PC-3 (cell line): ENCODE data around the gene TEX44. TPM values are rescaled to one million over a fixed set of nuclear protein-coding genes. Genes with fewer than 3 reads are reported as not detected.
"Not testable (repeated sequence)": the region's sequence is repeated elsewhere in the genome, so short reads cannot be mapped to it uniquely, and the experiment has no call there.

Experiments used
- ATAC-seq: fragments of 200-7000 bp; cut with Tn5 transposase; 2 replicates; pipeline ENCODE4 v1.9.1; 2020; ENCODE audit warnings: mild to moderate bottlenecking, moderate library complexity
- BruUV-seq: library from RNA; stranded (reverse); fragments of 400-500 nt; replicated peaks from 2 replicates; lab custom pipeline; 2021; lab: Mats Ljungman, UMichigan
- CTCF ChIA-PET: fragments of 300-600 bp; sonication (Branson Sonifier 250); formaldehyde crosslinking; loops from one replicate; lab custom pipeline; 2022; ENCODE audit warnings: antibody characterized with exemption; lab: Charles Lee
- POLR2A ChIA-PET: fragments of 300-600 bp; sonication (Branson Sonifier 250); formaldehyde crosslinking; loops from one replicate; lab custom pipeline; 2022; ENCODE audit warnings: antibody characterized with exemption; ENCODE audit not compliant: unreplicated experiment; lab: Charles Lee
- DNase-seq: peaks from one replicate; pipeline ENCODE4 v3.0.0-alpha.2; 2015
- H2AFZ ChIP-seq: fragments of 300-600 bp; sonication (generic); 2 replicates; pipeline ENCODE4 v1.6.0; 2016; ENCODE audit warnings: antibody characterized with exemption, low read length
- H3F3A ChIP-seq: fragments of 300-600 bp; sonication (generic); one replicate; pipeline ENCODE4 v1.6.0; 2017; ENCODE audit warnings: antibody characterized with exemption, low read length, control low read depth, mild to moderate bottlenecking; ENCODE audit not compliant: unreplicated experiment
- H3K27ac ChIP-seq: fragments of 300-600 bp; sonication (generic); 2 replicates; pipeline ENCODE4 v1.5.1; 2016; ENCODE audit warnings: mild to moderate bottlenecking, low read length
- H3K27me3 ChIP-seq: fragments of 300-600 bp; sonication (generic); 2 replicates; pipeline ENCODE4 v1.6.1; 2016; ENCODE audit warnings: low read length, mixed read lengths
- H3K36me3 ChIP-seq: fragments of 300-600 bp; sonication (generic); 2 replicates; pipeline ENCODE4 v1.6.1; 2016; ENCODE audit warnings: low read depth, mixed run types, low read length, mixed read lengths
- H3K4me1 ChIP-seq: fragments of 300-600 bp; sonication (generic); 2 replicates; pipeline ENCODE4 v1.5.1; 2016; ENCODE audit warnings: low read length; ENCODE audit not compliant: insufficient read depth
- H3K4me2 ChIP-seq: fragments of 300-600 bp; sonication (generic); 2 replicates; pipeline ENCODE4 v1.6.0; 2016; ENCODE audit warnings: low read length
- H3K4me3 ChIP-seq: fragments of 300-600 bp; sonication (generic); 2 replicates; pipeline ENCODE4 v1.5.1; 2016; ENCODE audit warnings: mild to moderate bottlenecking, low read length, mixed read lengths
- H3K79me2 ChIP-seq: fragments of 300-600 bp; sonication (generic); 2 replicates; pipeline ENCODE4 v1.6.1; 2017; ENCODE audit warnings: low read length, mixed read lengths
- H3K9ac ChIP-seq: fragments of 300-600 bp; sonication (generic); 2 replicates; pipeline ENCODE4 v1.6.0; 2016; ENCODE audit warnings: mild to moderate bottlenecking, low read length
- H3K9me2 ChIP-seq: fragments of 300-600 bp; sonication (generic); replicated peaks from 2 replicates; pipeline ENCODE4 v1.6.1; 2016; ENCODE audit warnings: mixed run types, low read length, mixed read lengths
- H3K9me3 ChIP-seq: fragments of 300-600 bp; sonication (generic); 2 replicates; pipeline ENCODE4 v1.6.1; 2016; ENCODE audit warnings: low read length, mixed read lengths
- H4K20me1 ChIP-seq: fragments of 300-600 bp; sonication (generic); 2 replicates; pipeline ENCODE4 v1.6.1; 2016; ENCODE audit warnings: low read length, mixed read lengths
- EZH2 ChIP-seq: fragments of 300-600 bp; sonication (generic); IDR thresholded peaks from one replicate; pipeline ENCODE4 v1.6.1; 2017; ENCODE audit warnings: antibody characterized with exemption, mild to moderate bottlenecking, low read length; ENCODE audit not compliant: unreplicated experiment
- EZH2phosphoT487 ChIP-seq: fragments of 300-600 bp; sonication (generic); IDR thresholded peaks from 2 replicates; pipeline ENCODE4 v1.6.1; 2018; ENCODE audit warnings: mild to moderate bottlenecking, antibody characterized with exemption, low read length, borderline replicate concordance
- intact Hi-C: fragments of 100-400 bp; cut with micrococcal nuclease; formaldehyde crosslinking; loops from 2 replicates; pipeline ENCODE4 v1.9.0; 2023
- total RNA-seq: library from RNA; depleted of rRNA; stranded (reverse); fragments of >200 nt; gene quantifications from 2 replicates; pipeline ENCODE4 v1.2.3, GENCODE V29; 2014
- TF ChIP-seq, protein P1 (sequence below): fragments of 300-600 bp; sonication (generic); conservative IDR thresholded peaks from 2 replicates; pipeline ENCODE4 v1.5.1; 2017; ENCODE audit warnings: antibody characterized with exemption, low read depth, mild to moderate bottlenecking, low read length

Gene TEX44
- total RNA-seq, 1 experiment from 2014 or later: not detected

DNA sequence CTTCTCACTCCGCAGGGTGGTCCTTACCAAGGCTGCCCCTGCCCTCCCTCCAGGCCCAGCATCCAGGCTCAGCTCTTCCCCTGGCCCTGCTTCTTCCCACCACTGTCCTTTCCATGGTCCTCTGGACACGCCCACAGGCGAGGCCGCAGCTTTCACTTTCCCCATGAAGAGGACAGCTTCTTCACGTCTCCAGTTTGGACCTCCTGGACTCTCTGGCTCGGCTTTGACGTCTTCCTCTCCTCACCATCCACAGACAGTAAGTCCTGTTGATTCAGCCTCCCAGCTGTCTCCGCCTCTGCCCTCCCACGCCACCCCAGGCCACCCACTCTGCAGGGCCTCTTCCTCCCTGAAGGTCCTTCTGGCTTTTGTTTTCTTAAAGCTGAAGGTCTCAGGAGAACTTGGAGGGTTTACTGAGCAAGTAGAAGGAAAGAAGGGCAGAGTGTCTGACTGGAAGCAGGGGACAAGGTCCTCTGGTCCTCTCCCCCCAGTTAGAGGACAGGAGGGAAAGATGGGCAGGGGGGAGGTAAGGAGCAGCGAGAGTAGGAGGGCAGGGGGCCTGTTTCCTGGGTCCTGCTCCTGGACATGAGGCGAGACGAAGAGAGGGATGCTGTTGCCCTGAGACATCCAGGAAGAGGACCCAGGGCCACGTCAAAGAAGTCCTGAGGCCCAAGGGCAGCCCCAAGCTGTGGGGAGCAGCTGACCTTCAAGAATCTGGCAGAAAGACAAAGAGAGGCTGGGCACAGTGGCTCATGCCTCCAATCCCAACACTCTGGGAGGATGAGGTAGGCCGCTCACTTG lies 37.7 kb upstream of the TEX44 start:
- no peak for ATAC-seq
- Histone ChIP-seq H3K79me2 (no peaks in the 10 kb centered on the region), H3K9me2 (no peaks in the 10 kb centered on the region), H3K4me3 (no peak overlapping the region), H3K27ac (no peak overlapping the region), H3K9me3 (no peaks in the 10 kb centered on the region), H3K4me1 (no peaks in the 10 kb centered on the region), H2AFZ (no peak overlapping the region), H4K20me1 (no peaks in the 10 kb centered on the region), H3K4me2 (no peak overlapping the region), H3K27me3 (no peaks in the 10 kb centered on the region), H3K36me3 (no peaks in the 10 kb centered on the region), H3K9ac (no peak overlapping the region), H3F3A (no peaks in the 10 kb centered on the region)
- CTCF ChIA-PET: no interaction called here
- DNase-seq: no peak
- no TSS peak for BruUV-seq
- intact Hi-C loops: no loop called here
- TF ChIP-seq, protein P1, sequence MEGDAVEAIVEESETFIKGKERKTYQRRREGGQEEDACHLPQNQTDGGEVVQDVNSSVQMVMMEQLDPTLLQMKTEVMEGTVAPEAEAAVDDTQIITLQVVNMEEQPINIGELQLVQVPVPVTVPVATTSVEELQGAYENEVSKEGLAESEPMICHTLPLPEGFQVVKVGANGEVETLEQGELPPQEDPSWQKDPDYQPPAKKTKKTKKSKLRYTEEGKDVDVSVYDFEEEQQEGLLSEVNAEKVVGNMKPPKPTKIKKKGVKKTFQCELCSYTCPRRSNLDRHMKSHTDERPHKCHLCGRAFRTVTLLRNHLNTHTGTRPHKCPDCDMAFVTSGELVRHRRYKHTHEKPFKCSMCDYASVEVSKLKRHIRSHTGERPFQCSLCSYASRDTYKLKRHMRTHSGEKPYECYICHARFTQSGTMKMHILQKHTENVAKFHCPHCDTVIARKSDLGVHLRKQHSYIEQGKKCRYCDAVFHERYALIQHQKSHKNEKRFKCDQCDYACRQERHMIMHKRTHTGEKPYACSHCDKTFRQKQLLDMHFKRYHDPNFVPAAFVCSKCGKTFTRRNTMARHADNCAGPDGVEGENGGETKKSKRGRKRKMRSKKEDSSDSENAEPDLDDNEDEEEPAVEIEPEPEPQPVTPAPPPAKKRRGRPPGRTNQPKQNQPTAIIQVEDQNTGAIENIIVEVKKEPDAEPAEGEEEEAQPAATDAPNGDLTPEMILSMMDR: no peak
- TF ChIP-seq EZH2 (no peak), EZH2phosphoT487 (no peak)
- POLR2A ChIA-PET: no interaction called here

DNA sequence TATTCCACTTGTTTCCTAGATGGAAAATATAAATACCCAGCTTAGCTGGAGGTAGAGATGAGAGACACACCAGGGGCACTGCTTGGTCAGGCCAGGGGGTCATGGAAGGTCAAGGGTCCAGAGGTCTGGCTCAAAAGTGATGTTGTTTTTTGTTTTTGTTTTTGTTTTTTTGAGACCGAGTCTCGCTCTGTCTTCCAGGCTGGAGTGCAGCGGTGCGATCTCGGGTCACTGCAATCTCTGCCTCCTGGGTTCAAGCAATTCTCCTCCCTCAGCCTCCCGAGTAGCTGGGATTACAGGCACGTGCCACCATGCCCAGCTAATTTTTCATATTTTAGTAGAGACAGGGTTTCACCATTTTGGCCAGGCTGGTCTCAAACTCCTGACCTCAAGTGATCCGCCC lies 36.2 kb upstream of the TEX44 start:
- intact Hi-C loops, H3K4me1 ChIP-seq, H3K9me2 ChIP-seq, H3K4me2 ChIP-seq, H4K20me1 ChIP-seq, H3K9ac ChIP-seq, DNase-seq, H3K4me3 ChIP-seq, H3K79me2 ChIP-seq, H3K36me3 ChIP-seq, H2AFZ ChIP-seq, ATAC-seq, H3K27ac ChIP-seq, BruUV-seq, H3K9me3 ChIP-seq, POLR2A ChIA-PET, H3F3A ChIP-seq, H3K27me3 ChIP-seq: not testable (repeated sequence)
- CTCF ChIA-PET: interaction anchor here (0.6 kb wide), 1 partner anchor 15 kb away, joined by 4 read pairs; no protein-coding TSS in a partner anchor

DNA sequence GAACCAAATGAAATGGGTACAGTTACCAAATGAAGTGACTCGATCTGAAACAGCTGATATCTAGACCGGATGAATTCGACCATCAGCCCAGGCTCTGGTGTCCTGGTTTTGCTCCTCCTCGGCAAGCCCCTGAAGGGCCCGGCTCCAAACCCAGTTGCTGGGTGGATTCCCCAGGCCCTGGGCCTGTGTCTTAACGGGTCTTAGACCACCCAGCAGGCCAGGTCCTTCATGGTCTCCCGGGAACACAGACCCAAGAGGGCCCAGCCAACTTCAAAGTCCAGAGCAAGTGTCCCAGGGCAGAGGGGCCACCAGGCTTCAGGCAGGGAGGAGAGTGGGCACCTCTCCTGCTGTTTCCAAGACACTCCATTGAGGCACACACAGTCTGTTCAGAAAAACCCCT lies 35.7 kb upstream of the TEX44 start:
- POLR2A ChIA-PET: no interaction called here
- ATAC-seq: no peak
- CTCF ChIA-PET: no interaction called here

More for the DNA sequence above, 35.7 kb upstream of the TEX44 start:
- Histone ChIP-seq H2AFZ (no peak overlapping the region), H3F3A (no peaks in the 10 kb centered on the region), H3K9me2 (no peaks in the 10 kb centered on the region), H3K36me3 (no peaks in the 10 kb centered on the region), H3K79me2 (no peaks in the 10 kb centered on the region), H3K4me3 (no peak overlapping the region), H3K4me2 (no peak overlapping the region), H3K9me3 (no peaks in the 10 kb centered on the region), H4K20me1 (no peaks in the 10 kb centered on the region), H3K27ac (no peak overlapping the region), H3K9ac (no peak overlapping the region), H3K4me1 (no peaks in the 10 kb centered on the region), H3K27me3 (no peaks in the 10 kb centered on the region)
- intact Hi-C loops: no loop called here
- BruUV-seq: no TSS peak
- no peak for DNase-seq
- TF ChIP-seq, protein P1: no peak
- TF ChIP-seq EZH2: no peak
- no peak for TF ChIP-seq EZH2phosphoT487
